GM21717 (cell line): Measurements from ENCODE around the gene LRRC37A3.
"Not testable (repeated sequence)": the region's sequence is repeated elsewhere in the genome, so short reads cannot be mapped to it uniquely, and the experiment has no call there.

Experiments used
- ATAC-seq: cut with Tn5 transposase; IDR thresholded peaks from one replicate; pipeline ENCODE4 v1.9.1; 2021; ENCODE audit warnings: mild to moderate bottlenecking, moderate library complexity; ENCODE audit not compliant: unreplicated experiment

Gene LRRC37A3

GRCh38 chr17:64837018-64837761 lies 82.1 kb downstream of the LRRC37A3 start:
- ATAC-seq, result peak; percentile 92

GRCh38 chr17:64836623-64837017 lies 82.7 kb downstream of the LRRC37A3 start:
- peak; percentile 32 for ATAC-seq

GRCh38 chr17:64834060-64834459 lies 85.2 kb downstream of the LRRC37A3 start:
- not testable (repeated sequence) for ATAC-seq

GRCh38 chr17:64830631-64831040 lies 88.6 kb downstream of the LRRC37A3 start:
- ATAC-seq, result not testable (repeated sequence)

GRCh38 chr17:64829824-64830630 lies 89.3 kb downstream of the LRRC37A3 start:
- ATAC-seq, result not testable (repeated sequence)

GRCh38 chr17:64829068-64829467 lies 90.2 kb downstream of the LRRC37A3 start:
- not testable (repeated sequence) for ATAC-seq

- ATAC-seq, result not testable (repeated sequence)
Observed at GRCh38 chr17:64818904-64819303, 100.4 kb downstream of the LRRC37A3 start.

- ATAC-seq, result not testable (repeated sequence)
Observed at GRCh38 chr17:64815833-64816198, 103.5 kb downstream of the LRRC37A3 start.

- ATAC-seq, result not testable (repeated sequence)
Observed at GRCh38 chr17:64814993-64815832, 104.1 kb downstream of the LRRC37A3 start.

- ATAC-seq, result peak; percentile 88
Observed at GRCh38 chr17:64808178-64808977, 110.9 kb downstream of the LRRC37A3 start.
